Thoracic aorta (tissue), 2 donors: ENCODE data around the gene PRR14. TPM values are rescaled to one million over a fixed set of nuclear protein-coding genes. Genes with fewer than 3 reads are reported as not detected.
A peak's percentile ranks its signal among the peaks of the same experiment; 100 is the strongest.
"Not testable (repeated sequence)": the region's sequence is repeated elsewhere in the genome, so short reads cannot be mapped to it uniquely, and the experiment has no call there.

Experiments
- ATAC-seq: fragments of 150-250 bp; one replicate; pipeline ENCODE4 v1.8.0; 2017; ENCODE audit warnings: low read depth; ENCODE audit not compliant: insufficient number of reproducible peaks, low FRiP score
- DNase-seq: peaks from one replicate; pipeline ENCODE4 v3.0.0-alpha.2; 2020; ENCODE audit warnings: low spot score
- H3K27ac ChIP-seq, 2 donors: fragments of 200-600 bp; sonication (generic); 1 replicate in 1 of 2; 2 replicates in 1 of 2; pipeline ENCODE4 v1.5.1; 2016; ENCODE audit warnings: mild to moderate bottlenecking in 2 of 2, moderate library complexity in 2 of 2
- H3K27me3 ChIP-seq: fragments of 200-600 bp; sonication (generic); replicated peaks from 2 replicates; pipeline ENCODE4 v1.6.0; 2016; ENCODE audit warnings: mild to moderate bottlenecking; ENCODE audit not compliant: insufficient read depth
- H3K36me3 ChIP-seq: fragments of 200-600 bp; sonication (generic); one replicate; pipeline ENCODE4 v1.5.1; 2016
- H3K4me1 ChIP-seq, 2 donors: fragments of 200-600 bp; sonication (generic); 1 replicate in 1 of 2; 2 replicates in 1 of 2; pipeline versions ENCODE4 v1.5.1 to v1.6.0; 2016; ENCODE audit warnings: low read depth in 2 of 2, mild to moderate bottlenecking in 1 of 2; ENCODE audit not compliant: control insufficient read depth in 1 of 2
- H3K4me3 ChIP-seq: fragments of 200-600 bp; sonication (generic); 2 replicates; pipeline ENCODE4 v1.5.1; 2016; ENCODE audit warnings: mild to moderate bottlenecking
- H3K9me3 ChIP-seq: fragments of 200-600 bp; sonication (generic); 2 replicates; pipeline ENCODE4 v1.5.1; 2016
- CTCF ChIP-seq: fragments of 200-600 bp; sonication (generic); IDR thresholded peaks from one replicate; pipeline ENCODE4 v1.5.1; 2019; ENCODE audit warnings: antibody characterized with exemption
- total RNA-seq, 2 donors: library from RNA; depleted of rRNA; stranded (reverse); fragments of >200 nt; gene quantifications; one replicate each; pipeline versions ENCODE4 v1.1.0 to v1.2.3, GENCODE V29; 2016

PRR14 gene
- total RNA-seq, 2 donors from 2014 or later: 46.1 to 57.0 TPM

DNA sequence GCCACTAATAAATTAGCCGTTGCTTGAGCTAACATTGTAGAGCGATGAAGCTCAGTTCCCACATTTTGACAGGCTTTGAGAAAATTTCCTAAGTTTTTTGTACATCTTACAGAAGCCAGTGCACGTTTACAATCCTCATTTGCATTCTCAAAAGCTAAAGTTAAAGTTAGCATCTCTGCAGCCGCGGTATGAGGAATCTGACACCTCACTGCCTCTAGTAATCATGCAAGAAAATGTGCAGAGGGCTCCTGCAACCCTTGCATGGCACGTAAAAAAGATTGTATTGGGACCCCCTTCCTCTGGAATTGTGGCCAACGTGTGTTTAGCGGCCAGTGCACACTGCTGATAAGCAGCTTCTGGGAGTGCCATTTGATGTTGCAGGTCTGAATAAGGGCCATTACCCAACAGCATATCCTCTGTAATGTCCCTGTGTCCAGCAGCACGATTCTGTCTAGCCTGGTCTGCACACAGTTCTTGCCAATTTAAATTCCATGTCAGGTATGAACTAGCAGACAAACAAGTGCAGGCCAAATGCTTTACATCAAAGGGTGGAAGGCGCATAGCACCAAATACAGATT is 28.2 kb upstream of the PRR14 start:
- no peak for DNase-seq
- ATAC-seq: no peak
- no peak overlapping the region for H3K27ac ChIP-seq
- no peaks in the 10 kb centered on the region for H3K9me3 ChIP-seq
- H3K27me3 ChIP-seq: no peaks in the 10 kb centered on the region
- H3K4me3 ChIP-seq: no peak overlapping the region
- H3K4me1 ChIP-seq: no peaks in the 10 kb centered on the region
- no peak for TF ChIP-seq CTCF
- no peaks in the 10 kb centered on the region for H3K36me3 ChIP-seq

DNA sequence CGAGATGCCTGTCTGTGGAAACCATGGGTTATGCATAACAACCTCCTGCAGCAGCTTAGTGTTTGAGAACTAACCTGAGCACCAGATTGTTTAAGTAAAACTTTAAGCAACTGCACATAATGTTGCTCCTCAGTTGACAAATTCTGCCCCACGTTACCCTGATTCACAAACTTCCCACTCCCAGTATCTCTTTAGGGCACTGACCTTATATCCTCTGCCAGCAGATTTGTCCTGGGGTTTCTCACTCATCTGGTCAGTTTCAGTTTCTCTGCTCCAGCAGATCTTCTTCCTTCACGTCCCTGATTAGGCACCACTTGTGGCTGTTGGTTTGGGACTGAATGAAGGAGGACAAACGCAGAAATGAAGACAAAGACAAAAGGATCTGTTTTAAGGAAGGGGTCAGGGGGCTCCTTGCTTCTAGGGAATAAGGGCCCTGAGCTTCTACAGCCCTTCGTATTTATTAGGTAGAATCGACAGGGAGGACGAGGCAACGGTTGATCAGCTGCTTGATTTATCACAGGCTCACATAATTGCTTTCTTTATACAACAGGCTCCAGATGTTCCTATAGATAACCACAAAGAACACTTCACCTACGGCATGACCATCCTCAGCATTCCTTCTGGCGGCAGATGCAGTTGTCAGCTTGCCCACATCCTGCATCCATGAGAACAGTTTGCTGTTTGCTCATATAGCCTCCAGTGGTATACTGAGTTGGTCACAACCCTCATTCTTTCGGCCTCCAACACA is 27.1 kb upstream of the PRR14 start:
- no peaks in the 10 kb centered on the region for H3K27me3 ChIP-seq
- ATAC-seq: no peak
- H3K36me3 ChIP-seq: no peaks in the 10 kb centered on the region
- no peaks in the 10 kb centered on the region for H3K9me3 ChIP-seq
- no peak overlapping the region for H3K27ac ChIP-seq
- H3K4me3 ChIP-seq: no peak overlapping the region
- no peaks in the 10 kb centered on the region for H3K4me1 ChIP-seq
- DNase-seq: no peak
- TF ChIP-seq CTCF: no peak

DNA sequence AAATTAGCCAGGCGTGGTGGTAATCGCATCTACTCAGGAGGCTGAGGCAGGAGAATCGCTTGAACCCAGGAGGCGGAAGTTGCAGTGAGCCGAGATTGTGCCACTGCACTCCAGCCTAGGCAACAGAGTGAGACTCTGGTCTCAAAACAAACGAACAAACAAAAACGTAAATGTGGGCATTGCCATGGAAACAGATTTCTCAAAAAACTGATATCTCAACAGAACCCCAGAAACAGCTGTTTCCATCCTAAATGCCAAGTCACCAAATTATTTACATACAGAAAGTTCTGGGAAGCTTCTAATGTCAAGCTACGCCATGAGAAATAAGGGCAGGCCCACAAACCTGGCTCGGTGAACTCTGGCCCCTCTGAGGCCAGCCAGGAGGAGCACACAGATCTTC is 24.5 kb upstream of the PRR14 start:
- no peaks in the 10 kb centered on the region for H3K4me1 ChIP-seq
- DNase-seq: no peak

DNA sequence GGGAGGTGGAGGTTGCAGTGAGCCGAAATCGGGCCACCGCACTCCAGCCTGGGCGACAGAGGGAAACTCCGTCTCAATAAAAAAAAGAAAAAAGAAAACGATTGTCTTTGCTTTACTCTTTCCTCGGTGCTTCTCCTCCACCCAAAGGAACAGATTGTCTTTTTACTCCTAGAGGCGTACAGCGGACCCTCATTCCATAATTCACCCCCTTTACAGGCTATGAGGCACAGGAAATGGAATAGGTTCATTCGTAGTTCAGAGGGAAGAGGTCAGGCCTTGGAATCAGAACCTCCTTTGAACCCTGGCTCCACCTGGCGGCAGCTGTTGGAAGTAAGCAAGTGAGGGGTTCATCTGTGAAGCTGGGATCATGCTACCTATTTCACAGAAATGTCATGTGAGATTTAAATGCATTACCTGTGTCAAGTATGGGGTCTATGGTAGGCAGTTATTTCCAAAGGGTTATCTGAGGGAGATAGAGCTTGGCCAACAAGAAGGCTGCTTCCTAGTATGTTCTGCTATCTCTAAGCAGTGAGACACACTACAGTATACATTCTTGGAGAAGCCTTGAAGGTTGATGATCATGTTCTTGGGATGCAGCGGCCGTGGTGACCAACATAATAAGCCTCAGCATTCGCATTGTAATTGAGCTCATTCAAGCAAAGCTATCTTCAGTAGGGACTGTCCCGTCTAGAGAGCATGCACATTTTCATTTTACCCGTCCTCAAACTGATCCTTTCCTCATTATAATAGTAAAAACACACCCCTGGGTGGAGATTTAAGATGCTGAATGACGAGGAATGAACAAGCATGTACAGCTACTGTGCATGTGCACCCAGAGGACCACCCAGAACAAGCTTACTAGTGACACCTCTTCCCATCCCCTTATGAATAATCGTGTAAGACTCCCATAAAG is 21.9 kb upstream of the PRR14 start:
- Histone ChIP-seq H3K4me3 (peak overlapping the region; percentile 57), H3K4me1 (peaks cover 0 to 4% of the 10 kb centered on the region in 2 donors), H3K27me3 (no peaks in the 10 kb centered on the region), H3K36me3 (no peaks in the 10 kb centered on the region), H3K9me3 (no peaks in the 10 kb centered on the region), H3K27ac (no peak overlapping the region)
- ATAC-seq (peak; percentile 63), DNase-seq (peak; percentile 55)
- TF ChIP-seq CTCF: peak; percentile 83

More for the DNA sequence above, 24.5 kb upstream of the PRR14 start:
- no peak for ATAC-seq
- no peak for TF ChIP-seq CTCF
- Histone ChIP-seq H3K36me3 (no peaks in the 10 kb centered on the region), H3K9me3 (no peaks in the 10 kb centered on the region), H3K4me3 (no peak overlapping the region), H3K27ac (no peak overlapping the region), H3K27me3 (no peaks in the 10 kb centered on the region)

- H3K27ac ChIP-seq, DNase-seq, ATAC-seq, H3K36me3 ChIP-seq, H3K9me3 ChIP-seq, H3K4me3 ChIP-seq, H3K27me3 ChIP-seq: not testable (repeated sequence)
- H3K4me1 ChIP-seq: peaks cover 13 to 19% of the 10 kb centered on the region in 2 donors
Observed at GRCh38 chr16:30632454-30632853, 18.3 kb upstream of the PRR14 start.
